Measurements from ENCODE around the gene KANSL1. TPM values are rescaled to one million over a fixed set of nuclear protein-coding genes. Genes with fewer than 3 reads are reported as not detected.
"Not testable (repeated sequence)": the region's sequence is repeated elsewhere in the genome, so short reads cannot be mapped to it uniquely, and the experiment has no call there.

KANSL1 gene
- total RNA-seq, 2 donors from 2014 or later = 68.2 to 190 TPM

DNA sequence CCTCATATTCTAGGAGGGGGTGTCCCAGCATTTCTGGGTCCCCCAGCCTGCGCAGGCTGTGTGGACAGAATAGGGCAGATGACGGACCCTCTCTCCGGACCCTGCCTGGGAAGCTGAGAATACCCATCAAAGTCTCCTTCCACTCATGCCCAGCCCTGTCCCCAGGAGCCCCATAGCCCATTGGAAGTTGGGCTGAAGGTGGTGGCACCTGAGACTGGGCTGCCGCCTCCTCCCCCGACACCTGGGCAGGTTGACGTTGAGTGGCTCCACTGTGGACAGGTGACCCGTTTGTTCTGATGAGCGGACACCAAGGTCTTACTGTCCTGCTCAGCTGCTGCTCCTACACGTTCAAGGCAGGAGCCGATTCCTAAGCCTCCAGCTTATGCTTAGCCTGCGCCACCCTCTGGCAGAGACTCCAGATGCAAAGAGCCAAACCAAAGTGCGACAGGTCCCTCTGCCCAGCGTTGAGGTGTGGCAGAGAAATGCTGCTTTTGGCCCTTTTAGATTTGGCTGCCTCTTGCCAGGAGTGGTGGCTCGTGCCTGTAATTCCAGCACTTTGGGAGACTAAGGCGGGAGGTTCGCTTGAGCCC lies 182.5 kb downstream of the KANSL1 start:
- Histone ChIP-seq H3K27me3 (no peaks in the 10 kb centered on the region), H3K4me3 (no peak overlapping the region), H3K4me1 (no peaks in the 10 kb centered on the region), H3K27ac (no peak overlapping the region), H3K9me3 (no peaks in the 10 kb centered on the region), H3K36me3 (replicated peaks in 1 of 2; ENCODE audit: insufficient read depth in 1 of 2, low read depth in 2 of 2) (no peaks in the 10 kb centered on the region)
- 89 to 92% methylated on average over 5 to 16 of the region's 16 CpGs for WGBS, 2 donors
- DNase-seq (no peak), ATAC-seq (no peak)
- TF ChIP-seq POLR2A (IDR thresholded peaks at IDR 0.05) = no peak
- TF ChIP-seq, protein P1, sequence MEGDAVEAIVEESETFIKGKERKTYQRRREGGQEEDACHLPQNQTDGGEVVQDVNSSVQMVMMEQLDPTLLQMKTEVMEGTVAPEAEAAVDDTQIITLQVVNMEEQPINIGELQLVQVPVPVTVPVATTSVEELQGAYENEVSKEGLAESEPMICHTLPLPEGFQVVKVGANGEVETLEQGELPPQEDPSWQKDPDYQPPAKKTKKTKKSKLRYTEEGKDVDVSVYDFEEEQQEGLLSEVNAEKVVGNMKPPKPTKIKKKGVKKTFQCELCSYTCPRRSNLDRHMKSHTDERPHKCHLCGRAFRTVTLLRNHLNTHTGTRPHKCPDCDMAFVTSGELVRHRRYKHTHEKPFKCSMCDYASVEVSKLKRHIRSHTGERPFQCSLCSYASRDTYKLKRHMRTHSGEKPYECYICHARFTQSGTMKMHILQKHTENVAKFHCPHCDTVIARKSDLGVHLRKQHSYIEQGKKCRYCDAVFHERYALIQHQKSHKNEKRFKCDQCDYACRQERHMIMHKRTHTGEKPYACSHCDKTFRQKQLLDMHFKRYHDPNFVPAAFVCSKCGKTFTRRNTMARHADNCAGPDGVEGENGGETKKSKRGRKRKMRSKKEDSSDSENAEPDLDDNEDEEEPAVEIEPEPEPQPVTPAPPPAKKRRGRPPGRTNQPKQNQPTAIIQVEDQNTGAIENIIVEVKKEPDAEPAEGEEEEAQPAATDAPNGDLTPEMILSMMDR (IDR thresholded peaks at IDR 0.05) = no peak
- intact Hi-C loops (cut with DNase I) = no loop called here

DNA sequence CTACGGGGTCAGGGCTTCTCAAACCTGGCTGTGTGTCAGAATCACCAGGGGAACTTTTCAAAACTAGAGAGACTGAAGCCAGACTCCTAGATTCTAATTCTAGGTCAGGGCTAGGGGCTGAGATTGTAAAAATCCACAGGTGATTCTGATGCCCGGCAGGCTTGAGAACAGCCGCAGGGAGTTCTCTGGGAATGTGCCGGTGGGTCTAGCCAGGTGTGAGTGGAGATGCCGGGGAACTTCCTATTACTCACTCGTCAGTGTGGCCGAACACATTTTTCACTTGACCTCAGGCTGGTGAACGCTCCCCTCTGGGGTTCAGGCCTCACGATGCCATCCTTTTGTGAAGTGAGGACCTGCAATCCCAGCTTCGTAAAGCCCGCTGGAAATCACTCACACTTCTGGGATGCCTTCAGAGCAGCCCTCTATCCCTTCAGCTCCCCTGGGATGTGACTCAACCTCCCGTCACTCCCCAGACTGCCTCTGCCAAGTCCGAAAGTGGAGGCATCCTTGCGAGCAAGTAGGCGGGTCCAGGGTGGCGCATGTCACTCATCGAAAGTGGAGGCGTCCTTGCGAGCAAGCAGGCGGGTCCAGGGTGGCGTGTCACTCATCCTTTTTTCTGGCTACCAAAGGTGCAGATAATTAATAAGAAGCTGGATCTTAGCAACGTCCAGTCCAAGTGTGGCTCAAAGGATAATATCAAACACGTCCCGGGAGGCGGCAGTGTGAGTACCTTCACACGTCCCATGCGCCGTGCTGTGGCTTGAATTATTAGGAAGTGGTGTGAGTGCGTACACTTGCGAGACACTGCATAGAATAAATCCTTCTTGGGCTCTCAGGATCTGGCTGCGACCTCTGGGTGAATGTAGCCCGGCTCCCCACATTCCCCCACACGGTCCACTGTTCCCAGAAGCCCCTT lies 183.3 kb downstream of the KANSL1 start:
- intact Hi-C loops (cut with DNase I) = no loop called here
- ATAC-seq (no peak), DNase-seq (no peak)
- H3K27me3 ChIP-seq = no peaks in the 10 kb centered on the region
- TF ChIP-seq, protein P1 (IDR thresholded peaks at IDR 0.05) = no peak
- no peak for TF ChIP-seq POLR2A (IDR thresholded peaks at IDR 0.05)
- H3K27ac ChIP-seq = no peak overlapping the region
- 80 to 84% methylated on average over 18 to 33 of the region's 33 CpGs for WGBS, 2 donors
- peaks cover 5% of the 10 kb centered on the region for H3K4me1 ChIP-seq
- H3K4me3 ChIP-seq = no peak overlapping the region
- H3K36me3 ChIP-seq (replicated peaks in 1 of 2; ENCODE audit: insufficient read depth in 1 of 2, low read depth in 2 of 2) = no peaks in the 10 kb centered on the region
- H3K9me3 ChIP-seq = no peaks in the 10 kb centered on the region

- no peaks in the 10 kb centered on the region for H3K36me3 ChIP-seq (replicated peaks in 1 of 2; ENCODE audit: insufficient read depth in 1 of 2, low read depth in 2 of 2)
- intact Hi-C loops (cut with DNase I) = no loop called here
- no peaks in the 10 kb centered on the region for H3K9me3 ChIP-seq
- 92 to 93% methylated on average over 9 of the region's 9 CpGs for WGBS, 2 donors
- peaks cover 18% of the 10 kb centered on the region for H3K4me1 ChIP-seq
- H3K4me3 ChIP-seq = no peak overlapping the region
- no peak overlapping the region for H3K27ac ChIP-seq
- no peaks in the 10 kb centered on the region for H3K27me3 ChIP-seq
- no peak for DNase-seq
- no peak for TF ChIP-seq POLR2A (IDR thresholded peaks at IDR 0.05)
- TF ChIP-seq, protein P1 (IDR thresholded peaks at IDR 0.05) = no peak
- ATAC-seq = no peak
These were observed 184.6 kb downstream of the KANSL1 start for GRCh38 chr17:46008591-46008990.

DNA sequence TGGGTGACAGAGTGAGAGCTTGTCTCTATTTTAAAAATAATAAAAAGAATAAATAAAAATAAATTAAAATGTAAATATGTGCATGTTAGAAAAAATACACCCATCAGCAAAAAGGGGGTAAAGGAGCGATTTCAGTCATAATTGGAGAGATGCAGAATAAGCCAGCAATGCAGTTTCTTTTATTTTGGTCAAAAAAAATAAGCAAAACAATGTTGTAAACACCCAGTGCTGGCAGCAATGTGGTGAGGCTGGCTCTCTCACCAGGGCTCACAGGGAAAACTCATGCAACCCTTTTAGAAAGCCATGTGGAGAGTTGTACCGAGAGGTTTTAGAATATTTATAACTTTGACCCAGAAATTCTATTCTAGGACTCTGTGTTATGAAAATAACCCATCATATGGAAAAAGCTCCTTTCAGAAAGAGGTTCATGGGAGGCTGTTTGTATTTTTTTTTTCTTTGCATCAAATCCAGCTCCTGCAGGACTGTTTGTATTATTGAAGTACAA lies 185.7 kb downstream of the KANSL1 start:
- Histone ChIP-seq H3K27ac (no peak overlapping the region), H3K4me1 (peaks cover 29% of the 10 kb centered on the region), H3K9me3 (no peaks in the 10 kb centered on the region), H3K27me3 (no peaks in the 10 kb centered on the region), H3K4me3 (no peak overlapping the region), H3K36me3 (replicated peaks in 1 of 2; ENCODE audit: insufficient read depth in 1 of 2, low read depth in 2 of 2) (no peaks in the 10 kb centered on the region)
- 84 to 88% methylated on average over 2 of the region's 2 CpGs for WGBS, 2 donors
- ATAC-seq (no peak), DNase-seq (no peak)
- no peak for TF ChIP-seq POLR2A (IDR thresholded peaks at IDR 0.05)
- TF ChIP-seq, protein P1 (IDR thresholded peaks at IDR 0.05) = no peak
- intact Hi-C loops (cut with DNase I) = no loop called here

DNA sequence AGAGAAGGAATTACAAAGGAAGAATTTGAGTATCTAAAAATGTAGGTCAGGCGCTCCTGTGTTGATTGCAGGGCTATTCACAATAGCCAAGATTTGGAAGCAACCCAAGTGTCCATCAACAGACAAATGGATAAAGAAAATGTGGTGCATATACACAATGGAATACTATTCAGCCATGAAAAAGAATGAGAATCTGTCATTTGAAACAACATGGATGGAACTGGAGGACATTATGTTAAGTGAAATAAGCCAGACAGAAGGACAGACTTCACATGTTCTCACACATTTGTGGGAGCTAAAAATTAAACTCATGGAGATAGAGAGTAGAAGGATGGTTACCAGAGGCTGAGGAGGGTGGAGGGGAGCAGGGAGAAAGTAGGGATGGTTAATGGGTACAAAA lies 187.1 kb downstream of the KANSL1 start:
- H3K36me3 ChIP-seq (replicated peaks in 1 of 2; ENCODE audit: insufficient read depth in 1 of 2, low read depth in 2 of 2); H3K4me3 ChIP-seq; intact Hi-C loops (cut with DNase I); DNase-seq; H3K27me3 ChIP-seq; H3K9me3 ChIP-seq; H3K27ac ChIP-seq; ATAC-seq: not testable (repeated sequence)
- peaks cover 30% of the 10 kb centered on the region for H3K4me1 ChIP-seq
- WGBS, 2 donors = 79 to 94% methylated on average over 1 of the region's 1 CpG
